Mesenchymal stem cell (in vitro differentiated cells and primary cell): Measurements from ENCODE around the gene MACROD2.
"Not testable (repeated sequence)": the region's sequence is repeated elsewhere in the genome, so short reads cannot be mapped to it uniquely, and the experiment has no call there.

Source experiments
- DNase-seq: peaks from one replicate; pipeline ENCODE4 v3.0.0-alpha.2; 2013
- H2AFZ ChIP-seq: one replicate; pipeline ENCODE4 v1.6.1; 2013; ENCODE audit warnings: low read depth, mild to moderate bottlenecking, control low read depth, inconsistent platforms, low read length, moderate library complexity
- H2AK5ac ChIP-seq: 2 replicates; pipeline ENCODE4 v1.6.1; 2013; ENCODE audit warnings: low read length, moderate library complexity, mild to moderate bottlenecking, inconsistent platforms; ENCODE audit not compliant: severe bottlenecking
- H2BK120ac ChIP-seq: one replicate; pipeline ENCODE4 v1.6.1; 2013; ENCODE audit warnings: low read depth, mild to moderate bottlenecking, inconsistent platforms, low read length, moderate library complexity
- H2BK12ac ChIP-seq, 2 experiments: one replicate each; pipeline ENCODE4 v1.6.1; 2013; ENCODE audit warnings: inconsistent platforms in 2 of 2, low read length in 2 of 2, mild to moderate bottlenecking in 2 of 2, moderate library complexity in 2 of 2, control low read depth in 1 of 2
- H2BK15ac ChIP-seq: one replicate; pipeline ENCODE4 v1.6.1; 2013; ENCODE audit warnings: mild to moderate bottlenecking, low read depth, inconsistent platforms; ENCODE audit not compliant: poor library complexity, severe bottlenecking
- H2BK5ac ChIP-seq: 2 replicates; pipeline ENCODE4 v1.6.1; 2013; ENCODE audit warnings: low read depth, mild to moderate bottlenecking, low read length, control low read depth, inconsistent platforms; ENCODE audit not compliant: poor library complexity, severe bottlenecking
- H3K14ac ChIP-seq, 2 experiments: one replicate each; pipeline ENCODE4 v1.6.1; 2013; ENCODE audit warnings: inconsistent platforms in 2 of 2, low read length in 2 of 2, control low read depth in 1 of 2, mild to moderate bottlenecking in 1 of 2, moderate library complexity in 1 of 2
- H3K18ac ChIP-seq, 2 experiments: one replicate each; pipeline ENCODE4 v1.6.1; 2013; ENCODE audit warnings: inconsistent platforms in 2 of 2, low read length in 2 of 2, control low read depth in 1 of 2, low read depth in 1 of 2, mild to moderate bottlenecking in 1 of 2
- H3K23ac ChIP-seq, 2 experiments: one replicate each; pipeline ENCODE4 v1.6.1; 2013; ENCODE audit warnings: inconsistent platforms in 2 of 2, low read length in 2 of 2, mild to moderate bottlenecking in 2 of 2, moderate library complexity in 2 of 2, control low read depth in 1 of 2
- H3K27ac ChIP-seq: 2 replicates; pipeline ENCODE4 v1.5.1; 2013; ENCODE audit warnings: mild to moderate bottlenecking, moderate library complexity, low read length, control low read depth, inconsistent platforms; ENCODE audit not compliant: poor library complexity, severe bottlenecking
- H3K27me3 ChIP-seq, 2 experiments: 2 replicates each; pipeline versions ENCODE4 v1.6.1 to v1.7.0; 2013; ENCODE audit warnings: low read length in 2 of 2, mild to moderate bottlenecking in 2 of 2, moderate library complexity in 2 of 2, control low read depth in 1 of 2, inconsistent platforms in 1 of 2; ENCODE audit not compliant: control insufficient read depth in 1 of 2, insufficient read depth in 1 of 2
- H3K36me3 ChIP-seq, 2 experiments: 2 replicates each; pipeline versions ENCODE4 v1.6.1 to v1.7.0; 2013; ENCODE audit warnings: low read length in 2 of 2, control low read depth in 1 of 2, inconsistent platforms in 1 of 2, low read depth in 1 of 2, mild to moderate bottlenecking in 1 of 2; ENCODE audit not compliant: insufficient read depth in 2 of 2, control insufficient read depth in 1 of 2
- H3K4ac ChIP-seq, 2 experiments: one replicate each; pipeline ENCODE4 v1.6.1; 2013; ENCODE audit warnings: inconsistent platforms in 2 of 2, low read length in 2 of 2, mild to moderate bottlenecking in 2 of 2, moderate library complexity in 2 of 2, control low read depth in 1 of 2, low read depth in 1 of 2
- H3K4me1 ChIP-seq: 2 replicates; pipeline ENCODE4 v1.6.1; 2013; ENCODE audit warnings: low read depth, low read length, control low read depth; ENCODE audit not compliant: control insufficient read depth, insufficient read depth
- H3K4me2 ChIP-seq: 2 replicates; pipeline ENCODE4 v1.6.1; 2013; ENCODE audit warnings: low read length, mild to moderate bottlenecking, inconsistent platforms; ENCODE audit not compliant: poor library complexity, severe bottlenecking
- H3K4me3 ChIP-seq, 2 experiments: 2 replicates each; pipeline versions ENCODE4 v1.5.1 to v1.7.0; 2013; ENCODE audit warnings: low read length in 2 of 2, mild to moderate bottlenecking in 2 of 2, control low read depth in 1 of 2, low read depth in 1 of 2; ENCODE audit not compliant: insufficient read depth in 1 of 2
- H3K79me1 ChIP-seq: replicated peaks from 2 replicates; pipeline ENCODE4 v1.6.1; 2013; ENCODE audit warnings: mild to moderate bottlenecking, control low read depth, low read length, inconsistent platforms; ENCODE audit not compliant: poor library complexity, severe bottlenecking
- H3K9ac ChIP-seq: 2 replicates; pipeline ENCODE4 v1.7.0; 2013; ENCODE audit warnings: mild to moderate bottlenecking, low read length, moderate library complexity
- H3K9me3 ChIP-seq: 2 replicates; pipeline ENCODE4 v1.7.0; 2013; ENCODE audit warnings: mild to moderate bottlenecking, low read length; ENCODE audit not compliant: control insufficient read depth
- H4K8ac ChIP-seq: one replicate; pipeline ENCODE4 v1.6.1; 2013; ENCODE audit warnings: inconsistent platforms, mild to moderate bottlenecking, low read length, moderate library complexity
- H4K91ac ChIP-seq: one replicate; pipeline ENCODE4 v1.6.1; 2013; ENCODE audit warnings: mild to moderate bottlenecking, low read length, inconsistent platforms
- WGBS: methylation state at CpG from one replicate; pipeline ENCODE4 v1.1.7; 2013; ENCODE audit warnings: mixed read lengths; 5-methylcytosine and 5-hydroxymethylcytosine counted together

Gene MACROD2

DNA sequence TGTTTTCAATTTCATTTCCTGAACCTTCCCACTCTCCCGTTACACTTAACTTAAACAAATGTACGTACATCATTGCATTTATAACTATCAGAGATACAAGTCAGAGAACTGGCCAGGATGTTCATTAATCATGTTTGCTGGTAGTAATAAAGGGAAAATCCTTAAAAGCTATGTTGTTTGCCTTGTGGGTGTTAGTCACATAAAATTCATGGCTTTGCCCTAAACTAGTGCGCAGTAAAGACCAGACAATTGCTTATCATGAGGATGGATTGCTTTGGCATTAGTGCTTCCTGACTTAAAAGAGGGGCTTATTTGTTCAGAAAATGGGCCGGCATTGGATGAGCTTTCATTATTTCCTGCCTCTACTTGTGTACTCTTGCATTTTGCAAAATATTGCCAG lies 1379.4 kb downstream of the MACROD2 start:
- H3K4me2 ChIP-seq = no peak overlapping the region
- peak; percentile 3 for DNase-seq
- H2BK5ac ChIP-seq = no peak overlapping the region
- no peaks in the 10 kb centered on the region for H3K79me1 ChIP-seq
- H3K14ac ChIP-seq = no peak overlapping the region
- no peak overlapping the region for H3K18ac ChIP-seq
- H3K9ac ChIP-seq = no peak overlapping the region
- no peak overlapping the region for H4K91ac ChIP-seq
- no peak overlapping the region for H4K8ac ChIP-seq
- no peak overlapping the region for H2BK120ac ChIP-seq
- WGBS = 33% methylated on average over 1 of the region's 4 CpGs
- no peaks in the 10 kb centered on the region for H3K36me3 ChIP-seq
- no peaks in the 10 kb centered on the region for H3K9me3 ChIP-seq
- no peaks in the 10 kb centered on the region for H3K27me3 ChIP-seq
- H3K4ac ChIP-seq = no peak overlapping the region
- H3K4me1 ChIP-seq = no peaks in the 10 kb centered on the region
- H2AK5ac ChIP-seq = no peak overlapping the region
- H2AFZ ChIP-seq = no peak overlapping the region
- H3K23ac ChIP-seq = no peak overlapping the region
- no peak overlapping the region for H2BK12ac ChIP-seq
- H3K4me3 ChIP-seq = no peak overlapping the region
- H3K27ac ChIP-seq = no peak overlapping the region
- no peak overlapping the region for H2BK15ac ChIP-seq

GRCh38 chr20:15375836-15376235 lies 1380.5 kb downstream of the MACROD2 start:
- no peaks in the 10 kb centered on the region for H3K9me3 ChIP-seq
- H2BK120ac ChIP-seq = no peak overlapping the region
- H3K4me1 ChIP-seq = no peaks in the 10 kb centered on the region
- no peak for DNase-seq
- H3K14ac ChIP-seq = no peak overlapping the region
- no peak overlapping the region for H4K8ac ChIP-seq
- H3K27me3 ChIP-seq = no peaks in the 10 kb centered on the region
- no peak overlapping the region for H2AK5ac ChIP-seq
- no peaks in the 10 kb centered on the region for H3K36me3 ChIP-seq
- no peaks in the 10 kb centered on the region for H3K79me1 ChIP-seq
- no peak overlapping the region for H4K91ac ChIP-seq
- H3K4me2 ChIP-seq = no peak overlapping the region
- no peak overlapping the region for H3K4ac ChIP-seq
- H2AFZ ChIP-seq = no peak overlapping the region
- H2BK5ac ChIP-seq = no peak overlapping the region
- WGBS = 69% methylated on average over 2 of the region's 3 CpGs
- H3K18ac ChIP-seq = no peak overlapping the region
- no peak overlapping the region for H3K4me3 ChIP-seq
- no peak overlapping the region for H3K9ac ChIP-seq
- no peak overlapping the region for H3K27ac ChIP-seq
- H2BK12ac ChIP-seq = no peak overlapping the region
- no peak overlapping the region for H3K23ac ChIP-seq
- no peak overlapping the region for H2BK15ac ChIP-seq

DNA sequence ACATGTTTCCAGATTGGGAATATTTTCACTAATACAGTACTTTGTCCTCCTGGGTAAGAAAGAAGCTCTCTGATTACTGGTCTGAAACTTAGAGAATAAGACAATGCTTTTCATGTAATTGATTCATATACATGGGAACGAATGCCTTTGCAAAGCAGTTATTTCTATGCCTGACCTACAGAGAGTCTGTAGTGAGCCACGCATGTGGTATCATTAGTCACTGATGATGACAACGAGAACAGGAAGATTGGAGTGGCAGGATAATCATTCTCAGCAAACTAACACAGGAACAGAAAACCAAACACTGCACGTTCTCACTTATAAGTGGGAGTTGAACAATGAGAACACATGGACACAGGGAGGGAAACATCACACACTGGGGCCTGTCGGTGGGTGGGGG lies 1382.3 kb downstream of the MACROD2 start:
- H3K23ac ChIP-seq, H3K27me3 ChIP-seq: not testable (repeated sequence)
- WGBS = 30% methylated on average over 4 of the region's 5 CpGs

DNA sequence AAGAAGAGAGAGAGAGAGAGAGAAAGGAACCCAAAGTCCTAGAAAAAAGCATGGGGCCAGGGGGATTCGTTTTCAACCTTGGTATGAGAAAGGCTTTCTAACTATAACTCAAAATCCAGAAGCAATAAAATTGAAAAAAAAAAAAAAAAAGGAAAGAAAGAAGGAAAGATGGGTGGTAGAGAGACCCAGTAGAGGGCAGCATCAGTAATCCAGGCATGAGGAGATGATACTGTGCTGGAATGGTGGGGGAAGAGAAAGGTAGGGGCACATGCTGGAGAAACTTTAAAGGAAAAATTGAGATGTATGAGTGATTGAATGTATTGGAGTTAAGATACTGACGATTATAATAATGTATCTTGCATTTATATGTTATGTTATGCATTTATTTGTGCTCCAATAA lies 1382.8 kb downstream of the MACROD2 start:
- Histone ChIP-seq H2BK5ac (no peak overlapping the region), H3K18ac (no peak overlapping the region), H3K9ac (no peak overlapping the region), H2AK5ac (no peak overlapping the region), H3K23ac (no peak overlapping the region), H3K27ac (no peak overlapping the region), H3K4me3 (no peak overlapping the region), H2BK15ac (no peak overlapping the region), H3K4me2 (no peak overlapping the region), H2BK12ac (no peak overlapping the region), H4K8ac (no peak overlapping the region), H4K91ac (no peak overlapping the region), H3K14ac (no peak overlapping the region), H3K27me3 (no peaks in the 10 kb centered on the region), H3K36me3 (no peaks in the 10 kb centered on the region), H3K9me3 (no peaks in the 10 kb centered on the region), H3K4me1 (no peaks in the 10 kb centered on the region), H2AFZ (no peak overlapping the region), H2BK120ac (no peak overlapping the region), H3K79me1 (no peaks in the 10 kb centered on the region), H3K4ac (no peak overlapping the region)
- DNase-seq = no peak
- no CpG with 5 or more reads among the region's 2 CpGs for WGBS

More for the DNA sequence above, 1382.3 kb downstream of the MACROD2 start:
- not testable (repeated sequence) for H3K4ac ChIP-seq, H3K18ac ChIP-seq, H3K14ac ChIP-seq, H3K36me3 ChIP-seq, H3K9ac ChIP-seq, H3K27ac ChIP-seq, H2BK120ac ChIP-seq, H3K4me3 ChIP-seq, H2AK5ac ChIP-seq, H3K9me3 ChIP-seq, H3K4me2 ChIP-seq, H3K79me1 ChIP-seq, H2BK12ac ChIP-seq, H2BK5ac ChIP-seq, H2BK15ac ChIP-seq, H4K91ac ChIP-seq, H4K8ac ChIP-seq, H2AFZ ChIP-seq, H3K4me1 ChIP-seq
- peak; percentile 18 for DNase-seq
